Measurements from ENCODE around the gene MSI2. TPM values are rescaled to one million over a fixed set of nuclear protein-coding genes. Genes with fewer than 3 reads are reported as not detected.

MSI2 gene
- total and polyA plus RNA-seq, 12 donors = 32.6 to 411 (median 148) TPM

- Histone ChIP-seq H3K4me3 (no peak overlapping the region), H3K36me3 (replicated peaks in 1 of 2) (no peaks in the 10 kb centered on the region), H3K27me3 (no peaks in the 10 kb centered on the region), H3K4me1 (replicated peaks in 1 of 2) (peaks cover 3 to 16% of the 10 kb centered on the region in 2 donors), H3K27ac (peak overlapping the region in 1 of 5 donors; percentile 71), H3K9me3 (replicated peaks in 1 of 3) (no peaks in the 10 kb centered on the region)
- DNase-seq = no peak
- intact Hi-C loops (cut with DNase I) = no loop called here
- TF ChIP-seq CTCF (IDR thresholded peaks at IDR 0.05) = no peak
- no peak for TF ChIP-seq POLR2A (IDR thresholded peaks at IDR 0.05)
- 79 to 81% (median 79%) methylated on average over 8 of the region's 8 CpGs for WGBS, 4 donors
Measured at GRCh38 chr17:57622306-57622682, 366.0 kb downstream of the MSI2 start.

GRCh38 chr17:57622683-57623433, 366.5 kb downstream of the MSI2 start:
- no peaks in the 10 kb centered on the region for H3K27me3 ChIP-seq
- no peaks in the 10 kb centered on the region for H3K36me3 ChIP-seq (replicated peaks in 1 of 2)
- intact Hi-C loops (cut with DNase I) = no loop called here
- TF ChIP-seq CTCF (IDR thresholded peaks at IDR 0.05) = no peak
- no peak for TF ChIP-seq POLR2A (IDR thresholded peaks at IDR 0.05)
- no peak overlapping the region for H3K4me3 ChIP-seq
- peak overlapping the region in 1 of 5 donors; percentile 71 for H3K27ac ChIP-seq
- H3K9me3 ChIP-seq (replicated peaks in 1 of 3) = no peaks in the 10 kb centered on the region
- 54 to 62% (median 58%) methylated on average over 13 to 16 of the region's 16 CpGs for WGBS, 4 donors
- peak in 6 of 7 donors; percentile 56 to 85 (median 64) for DNase-seq
- H3K4me1 ChIP-seq (replicated peaks in 1 of 2) = peaks cover 3 to 16% of the 10 kb centered on the region in 2 donors

GRCh38 chr17:57623620-57624019, 367.3 kb downstream of the MSI2 start:
- H3K9me3 ChIP-seq (replicated peaks in 1 of 3) = no peaks in the 10 kb centered on the region
- peak in 1 of 7 donors; percentile 4 for DNase-seq
- H3K4me3 ChIP-seq = no peak overlapping the region
- no peaks in the 10 kb centered on the region for H3K27me3 ChIP-seq
- H3K36me3 ChIP-seq (replicated peaks in 1 of 2) = no peaks in the 10 kb centered on the region
- peak overlapping the region in 1 of 5 donors; percentile 71 for H3K27ac ChIP-seq
- TF ChIP-seq CTCF (IDR thresholded peaks at IDR 0.05) (no peak), POLR2A (IDR thresholded peaks at IDR 0.05) (no peak)
- intact Hi-C loops (cut with DNase I) = no loop called here
- WGBS, 4 donors = 86 to 96% (median 89%) methylated on average over 11 of the region's 11 CpGs
- peaks cover 3 to 16% of the 10 kb centered on the region in 2 donors for H3K4me1 ChIP-seq (replicated peaks in 1 of 2)

- H3K4me3 ChIP-seq = no peak overlapping the region
- intact Hi-C loops (cut with DNase I) = no loop called here
- TF ChIP-seq POLR2A (IDR thresholded peaks at IDR 0.05) (no peak), CTCF (IDR thresholded peaks at IDR 0.05) (no peak)
- peak in 1 of 7 donors; percentile 10 for DNase-seq
- 63 to 89% (median 76%) methylated on average over 8 of the region's 8 CpGs for WGBS, 4 donors
- H3K36me3 ChIP-seq (replicated peaks in 1 of 2) = no peaks in the 10 kb centered on the region
- peaks cover 3 to 15% of the 10 kb centered on the region in 2 donors for H3K4me1 ChIP-seq (replicated peaks in 1 of 2)
- no peaks in the 10 kb centered on the region for H3K27me3 ChIP-seq
- no peaks in the 10 kb centered on the region for H3K9me3 ChIP-seq (replicated peaks in 1 of 3)
- peak overlapping the region in 1 of 5 donors; percentile 71 for H3K27ac ChIP-seq
Measured at GRCh38 chr17:57624386-57624785, 368.1 kb downstream of the MSI2 start.

Measured in adrenal gland (tissue), 12 donors.